A549 (cell line): ENCODE data around the gene FAM227B.

Source experiments
- BHLHE40 ChIP-seq: IDR thresholded peaks from 2 replicates; pipeline ENCODE4 v1.6.1; 2012; ENCODE audit warnings: low read depth, low read length, inconsistent platforms
- CBX8 ChIP-seq: fragments of 200-600 bp; sonication (generic); IDR thresholded peaks from 2 replicates; pipeline ENCODE4 v1.6.1; 2016
- EHMT2 ChIP-seq: fragments of 200-600 bp; sonication (generic); IDR thresholded peaks from 2 replicates; pipeline ENCODE4 v1.6.1; 2016; ENCODE audit warnings: antibody characterized with exemption, low read depth, mild to moderate bottlenecking, moderate library complexity
- ELK1 ChIP-seq: fragments of 150-350 bp; IDR thresholded peaks from 2 replicates; pipeline ENCODE4 v1.6.1; 2014; ENCODE audit warnings: low read depth, mild to moderate bottlenecking, low read length
- EP300 ChIP-seq, 2 experiments: fragments of >200 bp; sonication (Bioruptor Twin); formaldehyde crosslinking; IDR thresholded peaks; 2 replicates in 1 of 2; 3 replicates in 1 of 2; pipeline ENCODE4 v1.6.1; 2016 to 2017
- HOXB13 ChIP-seq: fragments of 250-450 bp; sonication (Bioruptor Pico); IDR thresholded peaks from 2 replicates; pipeline ENCODE4 v1.5.0; 2020; ENCODE audit warnings: low read depth, mild to moderate bottlenecking, moderate library complexity
- JUN ChIP-seq, 2 experiments: fragments of >200 bp; sonication (Bioruptor Twin); formaldehyde crosslinking; IDR thresholded peaks; 2 replicates in 1 of 2; 3 replicates in 1 of 2; pipeline ENCODE4 v1.6.1; 2016 to 2017
- JUNB ChIP-seq: fragments of >200 bp; sonication (Bioruptor Twin); formaldehyde crosslinking; IDR thresholded peaks from 2 replicates; pipeline ENCODE4 v1.6.1; 2016
- KDM1A ChIP-seq: fragments of 200-600 bp; sonication (generic); IDR thresholded peaks from 2 replicates; pipeline ENCODE4 v1.6.1; 2016; ENCODE audit warnings: low read depth, mild to moderate bottlenecking
- MAZ ChIP-seq: fragments of 150-350 bp; IDR thresholded peaks from 2 replicates; pipeline ENCODE4 v1.6.1; 2014; ENCODE audit warnings: antibody characterized with exemption, low read depth, low read length, borderline replicate concordance
- PBX3 ChIP-seq: IDR thresholded peaks from 2 replicates; pipeline ENCODE4 v1.6.1; 2012
- POLR2A ChIP-seq: IDR thresholded peaks from 2 replicates; pipeline ENCODE4 v1.6.1; 2012; ENCODE audit warnings: mild to moderate bottlenecking, low read length
- RFX5 ChIP-seq: fragments of 450-650 bp; IDR thresholded peaks from 2 replicates; pipeline ENCODE4 v1.7.1; 2014; ENCODE audit warnings: antibody characterized with exemption, mild to moderate bottlenecking, moderate library complexity
- TF ChIP-seq, protein P1 (sequence below): fragments of >200 bp; sonication (Bioruptor Twin); formaldehyde crosslinking; IDR thresholded peaks from 3 replicates; pipeline ENCODE4 v1.5.1; 2016

GRCh38 chr15:49492151-49492550 lies 128.5 kb downstream of the FAM227B start:
- no peak for TF ChIP-seq ELK1
- TF ChIP-seq, protein P1, sequence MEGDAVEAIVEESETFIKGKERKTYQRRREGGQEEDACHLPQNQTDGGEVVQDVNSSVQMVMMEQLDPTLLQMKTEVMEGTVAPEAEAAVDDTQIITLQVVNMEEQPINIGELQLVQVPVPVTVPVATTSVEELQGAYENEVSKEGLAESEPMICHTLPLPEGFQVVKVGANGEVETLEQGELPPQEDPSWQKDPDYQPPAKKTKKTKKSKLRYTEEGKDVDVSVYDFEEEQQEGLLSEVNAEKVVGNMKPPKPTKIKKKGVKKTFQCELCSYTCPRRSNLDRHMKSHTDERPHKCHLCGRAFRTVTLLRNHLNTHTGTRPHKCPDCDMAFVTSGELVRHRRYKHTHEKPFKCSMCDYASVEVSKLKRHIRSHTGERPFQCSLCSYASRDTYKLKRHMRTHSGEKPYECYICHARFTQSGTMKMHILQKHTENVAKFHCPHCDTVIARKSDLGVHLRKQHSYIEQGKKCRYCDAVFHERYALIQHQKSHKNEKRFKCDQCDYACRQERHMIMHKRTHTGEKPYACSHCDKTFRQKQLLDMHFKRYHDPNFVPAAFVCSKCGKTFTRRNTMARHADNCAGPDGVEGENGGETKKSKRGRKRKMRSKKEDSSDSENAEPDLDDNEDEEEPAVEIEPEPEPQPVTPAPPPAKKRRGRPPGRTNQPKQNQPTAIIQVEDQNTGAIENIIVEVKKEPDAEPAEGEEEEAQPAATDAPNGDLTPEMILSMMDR = no peak
- no peak for TF ChIP-seq RFX5
- TF ChIP-seq KDM1A = no peak
- no peak for TF ChIP-seq BHLHE40
- no peak for TF ChIP-seq CBX8
- TF ChIP-seq EHMT2 = no peak
- no peak for TF ChIP-seq JUN (IDR thresholded peaks at IDR 0.05)
- TF ChIP-seq HOXB13 = no peak
- TF ChIP-seq EP300 (IDR thresholded peaks at IDR 0.05) = no peak
- TF ChIP-seq POLR2A = no peak
- no peak for TF ChIP-seq MAZ
- TF ChIP-seq PBX3 = no peak
- no peak for TF ChIP-seq JUNB
